HEK293 (cell line): Measurements from ENCODE around the gene DLX4.

Experiments
- CTCF ChIA-PET: fragments of 350-600 bp; formaldehyde crosslinking; extraction: SDS; loops from one replicate; lab custom pipeline; 2021; ENCODE audit warnings: antibody characterized with exemption; lab: Yijun Ruan, JAX
- POLR2A ChIA-PET: fragments of 300-600 bp; formaldehyde crosslinking; extraction: SDS; loops from one replicate; lab custom pipeline; 2020; ENCODE audit warnings: antibody characterized with exemption, inconsistent platforms; lab: Yijun Ruan, JAX
- H3K27ac ChIP-seq: fragments of 200-500 bp; sonication (Bioruptor generic); 2 replicates; pipeline ENCODE4 v1.5.1; 2014; ENCODE audit warnings: low read depth, low read length, control low read depth, inconsistent platforms; ENCODE audit errors: extremely low read depth
- H3K36me3 ChIP-seq, 2 experiments: fragments of 200-500 bp in 1 of 2; sonication (Bioruptor generic) in 1 of 2; 1 replicate in 1 of 2; 2 replicates in 1 of 2; pipeline ENCODE4 v1.5.1; 2014 to 2017; ENCODE audit warnings: inconsistent platforms in 2 of 2, low read length in 2 of 2; ENCODE audit not compliant: control insufficient read depth in 2 of 2, insufficient read depth in 1 of 2
- H3K4me1 ChIP-seq: fragments of 200-500 bp; sonication (Bioruptor generic); 2 replicates; pipeline ENCODE4 v1.5.1; 2014; ENCODE audit warnings: mild to moderate bottlenecking, low read length, inconsistent platforms; ENCODE audit not compliant: control insufficient read depth, insufficient read depth
- H3K4me3 ChIP-seq: 2 replicates; pipeline ENCODE4 v1.5.1; 2011; ENCODE audit warnings: low read depth, mild to moderate bottlenecking, control low read depth, low read length, moderate library complexity
- H3K9me3 ChIP-seq: fragments of 200-500 bp; sonication (Bioruptor generic); 2 replicates; pipeline ENCODE4 v1.5.1; 2014; ENCODE audit warnings: low read depth, low read length, inconsistent platforms; ENCODE audit not compliant: control insufficient read depth, insufficient read depth
- GLI2 ChIP-seq: fragments of 450-650 bp; formaldehyde crosslinking; IDR thresholded peaks from 2 replicates; pipeline ENCODE4; 2017; ENCODE audit warnings: missing biosample characterization, missing genetic modification characterization, low read depth, borderline replicate concordance
- KLF8 ChIP-seq: fragments of 450-650 bp; formaldehyde crosslinking; IDR thresholded peaks from 2 replicates; pipeline ENCODE4 v1.5.1; 2016; ENCODE audit warnings: missing biosample characterization, missing genetic modification characterization
- SETDB1 ChIP-seq: IDR thresholded peaks from one replicate; pipeline ENCODE4 v1.6.1; 2017; ENCODE audit warnings: mild to moderate bottlenecking, low read length, moderate library complexity, mixed read lengths; ENCODE audit not compliant: insufficient read length
- TCF7L2 ChIP-seq: IDR thresholded peaks from 2 replicates; pipeline ENCODE4 v1.6.1; 2011; ENCODE audit warnings: low read depth, mild to moderate bottlenecking, inconsistent platforms, low read length, moderate library complexity, borderline replicate concordance
- WT1 ChIP-seq: fragments of 450-650 bp; formaldehyde crosslinking; IDR thresholded peaks from 2 replicates; pipeline ENCODE4 v1.5.1; 2016; ENCODE audit warnings: missing biosample characterization, missing genetic modification characterization
- YY2 ChIP-seq: fragments of 450-650 bp; formaldehyde crosslinking; IDR thresholded peaks from 2 replicates; pipeline ENCODE4 v1.5.1; 2016; ENCODE audit warnings: missing biosample characterization, missing genetic modification characterization
- ZFP69B ChIP-seq: fragments of 450-650 bp; formaldehyde crosslinking; IDR thresholded peaks from 2 replicates; pipeline ENCODE4 v1.5.1; 2016; ENCODE audit warnings: missing biosample characterization, missing genetic modification characterization
- ZNF132 ChIP-seq: fragments of 450-650 bp; formaldehyde crosslinking; IDR thresholded peaks from 2 replicates; pipeline ENCODE4 v1.5.1; 2017; ENCODE audit warnings: missing biosample characterization, missing genetic modification characterization, borderline replicate concordance
- ZNF16 ChIP-seq: fragments of 450-650 bp; formaldehyde crosslinking; IDR thresholded peaks from 2 replicates; pipeline ENCODE4 v1.5.1; 2016; ENCODE audit warnings: low read depth, missing biosample characterization, missing genetic modification characterization
- ZNF2 ChIP-seq: fragments of 450-650 bp; formaldehyde crosslinking; IDR thresholded peaks from 2 replicates; pipeline ENCODE4 v1.5.1; 2016; ENCODE audit warnings: missing biosample characterization, missing genetic modification characterization
- ZNF311 ChIP-seq: fragments of 450-650 bp; formaldehyde crosslinking; IDR thresholded peaks from 2 replicates; pipeline ENCODE4 v1.5.1; 2017; ENCODE audit warnings: missing biosample characterization, missing genetic modification characterization, borderline replicate concordance
- ZNF366 ChIP-seq: fragments of 450-650 bp; formaldehyde crosslinking; conservative IDR thresholded peaks from 2 replicates; pipeline ENCODE4 v1.5.1; 2016; ENCODE audit warnings: missing biosample characterization, missing genetic modification characterization
- ZNF510 ChIP-seq: fragments of 450-650 bp; formaldehyde crosslinking; IDR thresholded peaks from 2 replicates; pipeline ENCODE4 v1.5.1; 2018; ENCODE audit warnings: mild to moderate bottlenecking, missing genetic modification characterization, missing biosample characterization; ENCODE audit not compliant: insufficient replicate concordance
- ZNF558 ChIP-seq: fragments of 450-650 bp; formaldehyde crosslinking; IDR thresholded peaks from 2 replicates; pipeline ENCODE4 v1.5.1; 2016; ENCODE audit warnings: missing biosample characterization, missing genetic modification characterization
- ZNF629 ChIP-seq: fragments of 450-650 bp; formaldehyde crosslinking; IDR thresholded peaks from 2 replicates; pipeline ENCODE4 v1.5.1; 2017; ENCODE audit warnings: missing biosample characterization, missing genetic modification characterization
- ZNF664 ChIP-seq: fragments of 450-650 bp; formaldehyde crosslinking; IDR thresholded peaks from 2 replicates; pipeline ENCODE4 v1.5.1; 2016; ENCODE audit warnings: missing biosample characterization, missing genetic modification characterization
- ZNF768 ChIP-seq: fragments of 450-650 bp; formaldehyde crosslinking; IDR thresholded peaks from 2 replicates; pipeline ENCODE4 v1.5.1; 2018; ENCODE audit warnings: missing biosample characterization, mild to moderate bottlenecking, missing genetic modification characterization
- ZNF791 ChIP-seq: fragments of 450-650 bp; formaldehyde crosslinking; IDR thresholded peaks from 2 replicates; pipeline ENCODE4 v1.5.1; 2016; ENCODE audit warnings: missing biosample characterization, missing genetic modification characterization
- TF ChIP-seq, protein P1 (sequence below): fragments of 450-650 bp; formaldehyde crosslinking; IDR thresholded peaks from 2 replicates; pipeline ENCODE4; 2016; ENCODE audit warnings: missing biosample characterization, missing genetic modification characterization
- TF ChIP-seq, protein P2 (sequence below): fragments of 450-650 bp; formaldehyde crosslinking; IDR thresholded peaks from 2 replicates; pipeline ENCODE4 v1.5.1; 2016; ENCODE audit warnings: missing biosample characterization, missing genetic modification characterization

DLX4 gene

DNA sequence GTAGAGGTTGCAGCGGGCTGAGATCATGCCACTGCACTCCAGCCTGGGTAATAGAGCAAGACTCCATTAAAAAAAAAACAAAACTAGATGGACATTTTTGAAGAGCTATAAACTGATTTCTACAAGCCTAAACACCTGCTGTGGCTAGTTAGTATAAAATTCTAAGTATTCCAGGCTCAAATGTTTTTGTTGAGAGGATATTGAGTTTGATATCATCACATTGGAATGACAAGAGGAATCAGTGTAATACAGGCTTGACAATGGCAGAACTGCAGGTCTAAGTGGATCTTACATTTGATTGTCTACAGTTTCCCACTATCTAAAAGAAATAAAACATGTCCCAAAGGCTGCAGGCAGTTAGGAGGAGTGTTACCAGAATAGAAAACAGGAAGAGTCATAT is 49.9 kb downstream of the DLX4 start:
- no peak overlapping the region for H3K27ac ChIP-seq
- H3K4me3 ChIP-seq = no peak overlapping the region
- POLR2A ChIA-PET = no interaction called here
- CTCF ChIA-PET = interaction anchor here (0.7 to 3.6 kb wide), 5 partner anchors 20 to 74 kb away, joined by 3 to 22 read pairs (median 5); no protein-coding TSS in a partner anchor
- TF ChIP-seq ZFP69B (tag by site-specific recombination) (no peak), ZNF558 (no peak), ZNF629 (tag by site-specific recombination) (no peak), ZNF791 (tag by site-specific recombination) (no peak), WT1 (tag by site-specific recombination) (no peak), ZNF768 (tag by site-specific recombination) (no peak), KLF8 (tag by site-specific recombination) (no peak), YY2 (tag by site-specific recombination) (no peak)
- TF ChIP-seq, protein P1, sequence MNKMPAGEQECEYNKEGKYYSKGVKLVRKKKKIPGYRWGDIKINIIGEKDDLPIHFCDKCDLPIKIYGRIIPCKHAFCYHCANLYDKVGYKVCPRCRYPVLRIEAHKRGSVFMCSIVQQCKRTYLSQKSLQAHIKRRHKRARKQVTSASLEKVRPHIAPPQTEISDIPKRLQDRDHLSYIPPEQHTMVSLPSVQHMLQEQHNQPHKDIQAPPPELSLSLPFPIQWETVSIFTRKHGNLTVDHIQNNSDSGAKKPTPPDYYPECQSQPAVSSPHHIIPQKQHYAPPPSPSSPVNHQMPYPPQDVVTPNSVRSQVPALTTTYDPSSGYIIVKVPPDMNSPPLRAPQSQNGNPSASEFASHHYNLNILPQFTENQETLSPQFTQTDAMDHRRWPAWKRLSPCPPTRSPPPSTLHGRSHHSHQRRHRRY (tag by site-specific recombination) = no peak
- H3K36me3 ChIP-seq = no peaks in the 10 kb centered on the region
- no peaks in the 10 kb centered on the region for H3K9me3 ChIP-seq
- no peaks in the 10 kb centered on the region for H3K4me1 ChIP-seq

DNA sequence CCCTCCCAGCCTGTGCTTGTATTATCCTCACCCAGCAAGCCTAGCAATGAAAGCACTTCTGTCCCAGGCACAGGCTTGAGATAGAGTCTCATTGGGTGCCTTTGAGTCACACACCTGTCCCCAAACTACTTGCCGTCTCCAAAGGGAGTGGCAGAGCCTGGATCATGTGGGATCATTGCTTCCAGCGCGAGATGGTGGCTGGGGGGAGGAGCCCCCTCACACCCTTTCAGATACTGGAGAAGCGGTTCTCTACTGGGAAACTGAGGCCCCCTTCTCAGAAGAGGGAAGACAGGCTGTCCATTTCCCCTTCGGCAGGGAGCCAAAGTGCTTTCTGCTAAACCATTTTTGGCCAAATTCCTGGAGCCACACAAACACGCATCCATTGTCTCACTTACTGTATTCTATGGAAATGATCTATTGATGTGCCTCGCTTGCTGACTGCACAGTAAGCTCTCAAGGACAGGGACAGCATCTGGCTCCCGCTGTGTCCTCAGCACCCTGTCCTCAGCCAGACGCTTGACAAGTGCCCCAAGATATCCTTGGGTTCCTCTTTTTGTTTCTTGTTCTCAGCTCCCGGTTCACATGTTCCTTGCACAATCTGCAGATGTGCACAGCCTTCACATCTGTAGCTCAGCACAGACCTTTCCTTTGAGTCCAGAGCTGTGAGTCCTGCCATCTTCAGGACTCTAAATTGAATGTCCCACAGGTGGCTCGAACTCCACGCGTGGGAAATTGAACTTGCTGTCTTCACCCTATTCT is 52.0 kb downstream of the DLX4 start:
- no peaks in the 10 kb centered on the region for H3K9me3 ChIP-seq
- ChIA-PET POLR2A (no interaction called here), CTCF (interaction anchor here (0.7 to 3.6 kb wide), 7 partner anchors 11 to 297 kb away, joined by 3 to 22 read pairs (median 4); partner anchors contain the start of genes DLX3 and PDK2)
- H3K27ac ChIP-seq = no peak overlapping the region
- H3K36me3 ChIP-seq = no peaks in the 10 kb centered on the region
- no peak overlapping the region for H3K4me3 ChIP-seq
- H3K4me1 ChIP-seq = no peaks in the 10 kb centered on the region
- TF ChIP-seq SETDB1 (no peak), ZNF132 (tag by site-specific recombination) (no peak), ZNF510 (tag by site-specific recombination) (no peak), ZNF664 (tag by site-specific recombination) (no peak), TCF7L2 (no peak), GLI2 (tag by site-specific recombination) (no peak), ZNF366 (tag by site-specific recombination) (no peak), ZNF2 (tag by site-specific recombination) (no peak), ZNF311 (no peak), ZNF16 (tag by site-specific recombination) (no peak)
- TF ChIP-seq, protein P2, sequence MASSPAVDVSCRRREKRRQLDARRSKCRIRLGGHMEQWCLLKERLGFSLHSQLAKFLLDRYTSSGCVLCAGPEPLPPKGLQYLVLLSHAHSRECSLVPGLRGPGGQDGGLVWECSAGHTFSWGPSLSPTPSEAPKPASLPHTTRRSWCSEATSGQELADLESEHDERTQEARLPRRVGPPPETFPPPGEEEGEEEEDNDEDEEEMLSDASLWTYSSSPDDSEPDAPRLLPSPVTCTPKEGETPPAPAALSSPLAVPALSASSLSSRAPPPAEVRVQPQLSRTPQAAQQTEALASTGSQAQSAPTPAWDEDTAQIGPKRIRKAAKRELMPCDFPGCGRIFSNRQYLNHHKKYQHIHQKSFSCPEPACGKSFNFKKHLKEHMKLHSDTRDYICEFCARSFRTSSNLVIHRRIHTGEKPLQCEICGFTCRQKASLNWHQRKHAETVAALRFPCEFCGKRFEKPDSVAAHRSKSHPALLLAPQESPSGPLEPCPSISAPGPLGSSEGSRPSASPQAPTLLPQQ (tag by site-specific recombination) = no peak
- TF ChIP-seq, protein P1 (tag by site-specific recombination) = no peak
